ENCODE results near the gene AGBL1. TPM values are rescaled to one million over a fixed set of nuclear protein-coding genes. Genes with fewer than 3 reads are reported as not detected.

Gene AGBL1
- total RNA-seq, 6 experiments from 2014 or later, result not detected

DNA sequence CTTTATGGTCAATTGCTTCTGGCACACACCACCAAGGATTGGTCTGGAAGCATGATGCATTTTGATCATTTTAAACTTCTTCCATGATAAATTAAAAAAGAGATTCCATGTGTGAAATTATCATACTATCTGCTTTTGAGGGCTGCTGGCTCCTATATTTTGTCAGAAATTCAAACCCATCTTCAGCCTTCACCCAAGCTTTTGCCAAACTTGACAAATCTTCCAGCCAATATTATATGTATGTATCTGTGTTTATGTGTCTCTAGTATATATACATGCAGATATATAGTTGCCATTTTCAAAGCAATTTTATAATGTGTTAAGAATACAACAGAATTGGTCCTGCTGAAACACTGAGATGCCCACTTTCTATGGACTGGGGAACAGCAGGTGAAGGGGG, 275.7 kb downstream of the AGBL1 start:
- Mint-ChIP-seq H3K27ac (no peak overlapping the region), H3K27me3 (ENCODE audit: insufficient read depth) (no peaks in the 10 kb centered on the region), H3K9me3 (peaks cover 52% of the 10 kb centered on the region), H3K4me1 (ENCODE audit: low read depth) (no peaks in the 10 kb centered on the region), H3K4me3 (no peak overlapping the region), H3K36me3 (ENCODE audit: low read depth) (no peaks in the 10 kb centered on the region)
- DNase-seq, result no peak
- TF ChIP-seq, protein P1, sequence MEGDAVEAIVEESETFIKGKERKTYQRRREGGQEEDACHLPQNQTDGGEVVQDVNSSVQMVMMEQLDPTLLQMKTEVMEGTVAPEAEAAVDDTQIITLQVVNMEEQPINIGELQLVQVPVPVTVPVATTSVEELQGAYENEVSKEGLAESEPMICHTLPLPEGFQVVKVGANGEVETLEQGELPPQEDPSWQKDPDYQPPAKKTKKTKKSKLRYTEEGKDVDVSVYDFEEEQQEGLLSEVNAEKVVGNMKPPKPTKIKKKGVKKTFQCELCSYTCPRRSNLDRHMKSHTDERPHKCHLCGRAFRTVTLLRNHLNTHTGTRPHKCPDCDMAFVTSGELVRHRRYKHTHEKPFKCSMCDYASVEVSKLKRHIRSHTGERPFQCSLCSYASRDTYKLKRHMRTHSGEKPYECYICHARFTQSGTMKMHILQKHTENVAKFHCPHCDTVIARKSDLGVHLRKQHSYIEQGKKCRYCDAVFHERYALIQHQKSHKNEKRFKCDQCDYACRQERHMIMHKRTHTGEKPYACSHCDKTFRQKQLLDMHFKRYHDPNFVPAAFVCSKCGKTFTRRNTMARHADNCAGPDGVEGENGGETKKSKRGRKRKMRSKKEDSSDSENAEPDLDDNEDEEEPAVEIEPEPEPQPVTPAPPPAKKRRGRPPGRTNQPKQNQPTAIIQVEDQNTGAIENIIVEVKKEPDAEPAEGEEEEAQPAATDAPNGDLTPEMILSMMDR (IDR thresholded peaks at IDR 0.05), result no peak

DNA sequence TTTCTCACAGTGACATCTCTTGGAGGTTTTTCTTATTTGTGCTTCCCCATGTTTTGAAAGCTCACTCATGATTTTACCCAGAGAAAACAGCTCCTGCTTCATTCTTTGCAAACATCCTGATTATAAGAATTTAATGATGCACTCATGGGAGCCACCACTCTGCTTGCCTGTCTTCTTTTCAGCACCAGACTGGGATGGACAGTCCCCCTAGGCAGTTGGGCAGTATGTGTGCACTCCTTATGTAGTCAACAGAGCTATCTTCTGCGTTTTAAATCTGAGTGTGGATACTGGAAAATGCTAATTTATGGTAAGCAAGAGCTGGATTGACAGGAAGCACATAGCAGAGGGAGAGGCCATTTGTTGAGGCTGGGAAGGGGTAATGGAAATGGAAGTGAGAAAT, 276.1 kb downstream of the AGBL1 start:
- Mint-ChIP-seq H3K4me1 (ENCODE audit: low read depth) (no peaks in the 10 kb centered on the region), H3K27ac (no peak overlapping the region), H3K27me3 (ENCODE audit: insufficient read depth) (no peaks in the 10 kb centered on the region), H3K36me3 (ENCODE audit: low read depth) (no peaks in the 10 kb centered on the region), H3K4me3 (no peak overlapping the region), H3K9me3 (peaks cover 54% of the 10 kb centered on the region)
- no peak for DNase-seq
- TF ChIP-seq, protein P1 (IDR thresholded peaks at IDR 0.05), result no peak

DNA sequence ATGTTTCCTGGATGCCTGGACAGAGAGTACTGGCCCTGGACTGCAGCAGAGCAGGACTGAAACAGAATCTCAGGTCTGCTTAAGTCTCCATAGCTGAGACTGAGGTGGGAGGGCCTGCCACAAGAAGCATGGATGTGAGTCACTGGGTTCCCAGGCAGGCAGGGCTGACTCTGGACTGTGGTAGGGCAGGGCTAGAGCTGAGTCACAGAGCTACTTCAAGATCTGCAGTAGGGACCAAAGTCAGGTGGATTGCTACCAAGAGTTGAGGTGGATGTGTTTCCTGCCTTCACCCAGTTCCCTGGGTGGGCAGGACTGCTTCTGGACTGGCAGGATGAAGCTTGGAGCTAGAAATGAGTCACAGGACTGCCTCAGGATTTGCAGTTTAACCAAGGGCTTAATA, 282.9 kb downstream of the AGBL1 start:
- Mint-ChIP-seq H3K4me1 (ENCODE audit: low read depth) (no peaks in the 10 kb centered on the region), H3K9me3 (peaks cover 52% of the 10 kb centered on the region), H3K27ac (no peak overlapping the region), H3K4me3 (no peak overlapping the region), H3K36me3 (ENCODE audit: low read depth) (peaks cover 6% of the 10 kb centered on the region; the same call in 1 of the 2 replicates), H3K27me3 (ENCODE audit: insufficient read depth) (no peaks in the 10 kb centered on the region)
- DNase-seq, result no peak
- TF ChIP-seq, protein P1 (IDR thresholded peaks at IDR 0.05), result no peak

DNA sequence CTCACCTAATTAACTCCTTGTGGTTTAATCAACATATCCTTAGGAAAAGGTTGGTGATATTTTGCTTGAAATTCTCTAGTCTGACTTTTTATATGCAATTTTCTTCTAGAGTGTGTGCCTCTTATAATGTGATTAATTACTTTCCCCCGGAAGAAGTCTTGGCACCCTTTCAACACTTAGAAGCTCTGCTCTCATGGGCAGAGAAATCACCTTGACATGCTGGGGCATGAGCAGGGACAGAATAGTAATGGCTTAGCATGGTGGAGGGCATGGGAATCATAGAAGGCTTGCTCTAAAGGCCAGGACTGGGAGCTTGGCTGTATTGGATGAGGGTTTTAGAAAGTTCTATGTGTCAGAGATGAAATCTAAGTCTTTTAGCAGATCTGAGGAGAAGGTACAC, 293.5 kb downstream of the AGBL1 start:
- peaks cover 53% of the 10 kb centered on the region for H3K9me3 Mint-ChIP-seq
- no peak overlapping the region for H3K4me3 Mint-ChIP-seq
- peaks cover 3% of the 10 kb centered on the region for H3K27me3 Mint-ChIP-seq (ENCODE audit: insufficient read depth)
- DNase-seq, result no peak
- H3K4me1 Mint-ChIP-seq (ENCODE audit: low read depth), result no peaks in the 10 kb centered on the region
- TF ChIP-seq, protein P1 (IDR thresholded peaks at IDR 0.05), result no peak
- H3K36me3 Mint-ChIP-seq (ENCODE audit: low read depth), result peaks cover 4% of the 10 kb centered on the region; the same call in 1 of the 2 replicates
- no peak overlapping the region for H3K27ac Mint-ChIP-seq

DNA sequence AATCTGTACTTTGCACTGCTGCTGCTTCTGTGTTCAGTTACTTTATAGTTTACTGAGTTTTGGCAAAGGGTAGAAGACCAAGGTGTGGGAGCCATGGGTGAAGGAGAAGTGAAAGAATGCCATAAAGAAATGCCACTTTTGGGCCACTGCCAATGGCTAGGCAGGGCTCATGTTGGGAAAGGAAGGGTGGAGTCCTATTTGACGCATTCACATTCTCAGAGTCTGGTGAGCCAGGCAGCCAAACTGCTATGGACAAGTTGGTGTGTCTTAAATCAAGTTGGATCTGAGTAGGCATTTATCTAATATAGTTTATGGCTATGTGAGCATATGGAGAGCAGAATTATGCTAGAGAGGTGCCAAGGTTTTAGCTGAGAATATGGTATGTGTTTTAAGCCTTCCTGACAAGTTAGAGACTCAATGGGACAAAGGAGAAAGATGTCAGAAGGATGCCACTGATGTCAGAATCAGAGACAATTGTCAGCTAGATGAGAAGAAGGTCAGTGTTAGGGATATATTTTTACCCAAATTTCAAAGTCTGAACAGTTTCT, 296.1 kb downstream of the AGBL1 start:
- TF ChIP-seq, protein P1 (IDR thresholded peaks at IDR 0.05), result no peak
- H3K27ac Mint-ChIP-seq, result no peak overlapping the region
- DNase-seq, result no peak
- peaks cover 56% of the 10 kb centered on the region for H3K9me3 Mint-ChIP-seq
- H3K4me1 Mint-ChIP-seq (ENCODE audit: low read depth), result no peaks in the 10 kb centered on the region
- H3K36me3 Mint-ChIP-seq (ENCODE audit: low read depth), result peaks cover 1% of the 10 kb centered on the region; the same call in 1 of the 2 replicates
- H3K27me3 Mint-ChIP-seq (ENCODE audit: insufficient read depth), result peaks cover 3% of the 10 kb centered on the region
- no peak overlapping the region for H3K4me3 Mint-ChIP-seq

All from HFFc6 (cell line).